ENCODE results near the gene LRRK1.

DNA sequence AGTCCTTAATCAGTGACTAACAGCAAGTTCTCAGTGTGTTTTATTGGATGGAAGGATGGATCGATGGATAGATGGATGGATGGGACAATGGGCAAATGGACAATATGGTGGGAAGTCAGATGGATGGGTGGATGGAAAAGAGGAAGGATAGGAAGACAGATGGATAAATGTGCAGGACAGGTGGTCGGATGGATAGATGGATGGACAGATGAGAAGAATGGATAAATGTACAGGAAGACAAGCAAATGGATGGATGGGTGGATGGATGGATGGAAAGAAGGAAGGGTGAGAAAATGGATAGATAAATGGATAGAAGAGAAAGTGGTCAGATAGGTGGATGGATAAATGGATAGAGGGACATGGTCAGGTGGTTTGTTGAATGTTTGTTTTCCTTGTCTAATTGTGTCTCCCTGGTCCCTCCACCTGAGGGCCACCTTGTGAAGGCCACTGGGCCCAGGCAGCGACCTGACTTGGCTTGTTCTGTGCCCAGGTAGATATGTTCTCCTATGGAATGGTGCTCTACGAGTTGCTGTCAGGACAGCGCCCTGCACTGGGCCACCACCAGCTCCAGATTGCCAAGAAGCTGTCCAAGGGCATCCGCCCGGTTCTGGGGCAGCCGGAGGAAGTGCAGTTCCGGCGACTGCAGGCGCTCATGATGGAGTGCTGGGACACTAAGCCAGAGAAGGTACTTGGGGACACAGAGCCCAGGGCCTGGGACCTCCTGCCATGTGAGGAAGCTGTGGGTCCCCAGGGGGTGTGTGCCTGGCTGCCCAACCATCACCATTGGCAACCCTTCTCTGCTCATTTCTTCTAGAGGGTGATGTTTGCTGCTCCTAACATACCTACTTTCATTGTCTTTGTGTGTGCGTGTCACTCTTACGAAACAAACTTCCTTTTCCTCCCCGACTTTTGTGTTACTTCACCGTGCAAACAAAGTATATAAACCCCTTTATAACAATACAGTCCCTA lies 137.5 kb downstream of the LRRK1 start:
- TF ChIP-seq, protein P1, sequence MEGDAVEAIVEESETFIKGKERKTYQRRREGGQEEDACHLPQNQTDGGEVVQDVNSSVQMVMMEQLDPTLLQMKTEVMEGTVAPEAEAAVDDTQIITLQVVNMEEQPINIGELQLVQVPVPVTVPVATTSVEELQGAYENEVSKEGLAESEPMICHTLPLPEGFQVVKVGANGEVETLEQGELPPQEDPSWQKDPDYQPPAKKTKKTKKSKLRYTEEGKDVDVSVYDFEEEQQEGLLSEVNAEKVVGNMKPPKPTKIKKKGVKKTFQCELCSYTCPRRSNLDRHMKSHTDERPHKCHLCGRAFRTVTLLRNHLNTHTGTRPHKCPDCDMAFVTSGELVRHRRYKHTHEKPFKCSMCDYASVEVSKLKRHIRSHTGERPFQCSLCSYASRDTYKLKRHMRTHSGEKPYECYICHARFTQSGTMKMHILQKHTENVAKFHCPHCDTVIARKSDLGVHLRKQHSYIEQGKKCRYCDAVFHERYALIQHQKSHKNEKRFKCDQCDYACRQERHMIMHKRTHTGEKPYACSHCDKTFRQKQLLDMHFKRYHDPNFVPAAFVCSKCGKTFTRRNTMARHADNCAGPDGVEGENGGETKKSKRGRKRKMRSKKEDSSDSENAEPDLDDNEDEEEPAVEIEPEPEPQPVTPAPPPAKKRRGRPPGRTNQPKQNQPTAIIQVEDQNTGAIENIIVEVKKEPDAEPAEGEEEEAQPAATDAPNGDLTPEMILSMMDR (IDR thresholded peaks at IDR 0.05): no peak
- TF ChIP-seq POLR2AphosphoS5 (IDR thresholded peaks at IDR 0.05): no peak

Measured in gastroesophageal sphincter (tissue), 3 donors.